Vagina (tissue), 2 donors: ENCODE data around the gene FSIP1.

Experiments used
- CTCF ChIP-seq, 3 experiments: fragments of 450-650 bp in 2 of 3; fragments of 200-600 bp in 1 of 3; sonication (generic) in 1 of 3; IDR thresholded peaks; one replicate each; pipeline ENCODE4 v1.5.1; 2017 to 2019; ENCODE audit warnings: antibody characterized with exemption in 3 of 3, mild to moderate bottlenecking in 2 of 3, moderate library complexity in 2 of 3
- POLR2A ChIP-seq, 2 donors: fragments of 450-650 bp; IDR thresholded peaks; one replicate each; pipeline ENCODE4 v1.6.1; 2017; ENCODE audit warnings: antibody characterized with exemption in 2 of 2, mild to moderate bottlenecking in 2 of 2, moderate library complexity in 2 of 2
- POLR2AphosphoS5 ChIP-seq, 2 donors: sonication (generic); formaldehyde crosslinking; IDR thresholded peaks; one replicate each; pipeline ENCODE4 v1.9.0; 2017; ENCODE audit warnings: antibody characterized with exemption in 2 of 2, mild to moderate bottlenecking in 2 of 2, low read depth in 1 of 2; ENCODE audit not compliant: insufficient read depth in 1 of 2

GRCh38 chr15:39667382-39668127 lies 115.1 kb downstream of the FSIP1 start:
- no peak for TF ChIP-seq CTCF (IDR thresholded peaks at IDR 0.05)
- no peak for TF ChIP-seq POLR2A (IDR thresholded peaks at IDR 0.05)
- no peak for TF ChIP-seq POLR2AphosphoS5 (IDR thresholded peaks at IDR 0.05; ENCODE audit: insufficient read depth in 1 of 2, low read depth in 1 of 2)
